ENCODE measurements around the gene NELL2.

GRCh38 chr12:44544018-44544417 lies 332.1 kb downstream of the NELL2 start:
- no peak for TF ChIP-seq ESRRA (IDR thresholded peaks at IDR 0.05; ENCODE audit: borderline replicate concordance, low read depth)
- TF ChIP-seq ZBTB26 (CRISPR knock-in tag; IDR thresholded peaks at IDR 0.05): no peak
- TF ChIP-seq IRF9 (tag; IDR thresholded peaks at IDR 0.05): no peak
- TF ChIP-seq SREBF1 (IDR thresholded peaks at IDR 0.05; ENCODE audit: borderline replicate concordance, low read depth, low read length): no peak
- no peak for TF ChIP-seq FOXP4 (CRISPR knock-in tag; IDR thresholded peaks at IDR 0.05; ENCODE audit: borderline replicate concordance)

All from K562 (cell line).